Measurements from ENCODE around the gene FOXO1. TPM values are rescaled to one million over a fixed set of nuclear protein-coding genes. Genes with fewer than 3 reads are reported as not detected.
A peak's percentile ranks its signal among the peaks of the same experiment; 100 is the strongest.

Gene FOXO1
- total and polyA plus RNA-seq, 2 experiments from 2014 or later, result 32.4 to 68.0 TPM

GRCh38 chr13:40611004-40611403, 55.4 kb downstream of the FOXO1 start:
- no peak for DNase-seq (ENCODE audit: low spot score)
- Histone ChIP-seq H2AFZ (no peak overlapping the region), H4K20me1 (replicated peaks; ENCODE audit: insufficient read depth) (peaks cover 86% of the 10 kb centered on the region), H3K79me2 (replicated peaks; ENCODE audit: insufficient read depth) (peaks cover 100% of the 10 kb centered on the region), H3K4me1 (ENCODE audit: insufficient read depth) (peaks cover 68% of the 10 kb centered on the region), H3K4me2 (no peak overlapping the region), H3K9me2 (ENCODE audit: insufficient read depth) (no peaks in the 10 kb centered on the region), H3K27me3 (ENCODE audit: insufficient read depth) (no peaks in the 10 kb centered on the region), H3K36me3 (ENCODE audit: insufficient read depth) (no peaks in the 10 kb centered on the region), H3K27ac (ENCODE audit: low read depth) (0 out of 2 replicates have a peak overlapping the region, but pooled peaks have one; percentile 45), H3K4me3 (no peak overlapping the region), H3F3A (replicated peaks; ENCODE audit: low read depth) (peaks cover 8% of the 10 kb centered on the region; the same call in 1 of the 2 replicates)
- Mint-ChIP-seq H3K36me3 (ENCODE audit: low read depth) (peaks cover 15% of the 10 kb centered on the region; the same call in 2 of the 3 replicates), H3K4me1 (peaks cover 76% of the 10 kb centered on the region), H3K4me3 (no peak overlapping the region), H3K27ac (no peak overlapping the region), H3K9me3 (no peaks in the 10 kb centered on the region), H3K27me3 (ENCODE audit: insufficient read depth, low read depth, poor library complexity) (peaks cover 3% of the 10 kb centered on the region)
- TF ChIP-seq CREB1 (CRISPR knock-in tag; IDR thresholded peaks at IDR 0.05; ENCODE audit: low read depth), result no peak
- no peak for TF ChIP-seq STAT1 (IDR thresholded peaks at IDR 0.05; ENCODE audit: unreplicated experiment)
- TF ChIP-seq JUNB (IDR thresholded peaks at IDR 0.05; ENCODE audit: unreplicated experiment), result no peak
- TF ChIP-seq CTCF (conservative IDR thresholded peaks at IDR 0.05; ENCODE audit: low read depth in 2 of 2), result no peak
- no peak for TF ChIP-seq ETS1 (IDR thresholded peaks at IDR 0.05)
- TF ChIP-seq EZH2phosphoT487 (IDR thresholded peaks at IDR 0.05; ENCODE audit: unreplicated experiment), result no peak
- TF ChIP-seq ZNF331 (CRISPR knock-in tag; IDR thresholded peaks at IDR 0.05; ENCODE audit: low read depth), result no peak
- TF ChIP-seq POLR2AphosphoS5 (IDR thresholded peaks at IDR 0.05; ENCODE audit: low read depth), result no peak
- TF ChIP-seq REST (IDR thresholded peaks at IDR 0.05; ENCODE audit: unreplicated experiment), result no peak
- TF ChIP-seq NANOG (IDR thresholded peaks at IDR 0.05; ENCODE audit: borderline replicate concordance), result no peak
- TF ChIP-seq ZNF462 (CRISPR knock-in tag; IDR thresholded peaks at IDR 0.05), result no peak
- TF ChIP-seq EZH2 (IDR thresholded peaks at IDR 0.05; ENCODE audit: low read depth, unreplicated experiment), result no peak
- no peak for TF ChIP-seq ZNF114 (CRISPR knock-in tag; IDR thresholded peaks at IDR 0.05)
- no peak for ATAC-seq
